Esophagus muscularis mucosa (tissue), 4 donors: ENCODE results near the gene KCNAB2. TPM values are rescaled to one million over a fixed set of nuclear protein-coding genes. Genes with fewer than 3 reads are reported as not detected.

ENCODE experiments used
- DNase-seq: peaks from one replicate; pipeline ENCODE4 v3.0.0-alpha.2; 2017; ENCODE audit errors: extremely low spot score
- H3K27ac ChIP-seq, 4 donors: fragments of 200-600 bp; sonication (generic); replicated peaks in 1 of 4; 1 replicate in 3 of 4; 2 replicates in 1 of 4; pipeline ENCODE4 v1.5.1; 2016 to 2019; ENCODE audit warnings: mild to moderate bottlenecking in 1 of 4
- H3K27me3 ChIP-seq, 4 donors: fragments of 200-600 bp; sonication (generic); one replicate each; pipeline versions ENCODE4 v1.5.1 to v1.6.0; 2016 to 2019
- H3K36me3 ChIP-seq, 4 donors: fragments of 200-600 bp; sonication (generic); one replicate each; pipeline ENCODE4 v1.5.1; 2016 to 2019
- H3K4me1 ChIP-seq, 4 donors: fragments of 200-600 bp; sonication (generic); one replicate each; pipeline ENCODE4 v1.5.1; 2016 to 2019
- H3K4me3 ChIP-seq, 4 donors: fragments of 200-600 bp; sonication (generic); 1 replicate in 2 of 4; 2 replicates in 2 of 4; pipeline ENCODE4 v1.5.1; 2016 to 2019; ENCODE audit warnings: mild to moderate bottlenecking in 4 of 4, moderate library complexity in 1 of 4
- H3K9me3 ChIP-seq, 4 donors: fragments of 200-600 bp; sonication (generic); 1 replicate in 3 of 4; 2 replicates in 1 of 4; pipeline ENCODE4 v1.5.1; 2016 to 2019
- EP300 ChIP-seq: sonication (generic); formaldehyde crosslinking; IDR thresholded peaks from one replicate; pipeline ENCODE4 v1.6.1; 2017; ENCODE audit warnings: antibody characterized with exemption
- POLR2A ChIP-seq: fragments of 450-650 bp; IDR thresholded peaks from one replicate; pipeline ENCODE4 v1.6.1; 2017; ENCODE audit warnings: antibody characterized with exemption, moderate library complexity, mild to moderate bottlenecking, low read depth
- POLR2AphosphoS5 ChIP-seq, 2 donors: sonication (generic); formaldehyde crosslinking; IDR thresholded peaks; one replicate each; pipeline ENCODE4 v1.6.1; 2017; ENCODE audit warnings: antibody characterized with exemption in 2 of 2
- WGBS: methylation state at CpG from one replicate; pipeline ENCODE4 v1.1.5; 2018; 5-methylcytosine and 5-hydroxymethylcytosine counted together
- intact Hi-C: fragments of 100-400 bp; cut with DNase I; formaldehyde crosslinking; loops from one replicate; pipeline ENCODE4 v1.15.1; 2023
- total RNA-seq, 4 donors: library from RNA; depleted of rRNA; stranded (reverse); fragments of >200 nt; gene quantifications; one replicate each; pipeline versions ENCODE4 v1.1.0 to v1.2.1, GENCODE V29; 2016
- TF ChIP-seq, protein P1 (sequence below), 3 experiments: fragments of 200-600 bp in 2 of 3; fragments of 450-650 bp in 1 of 3; sonication (generic) in 2 of 3; IDR thresholded peaks; one replicate each; pipeline ENCODE4 v1.5.1; 2017 to 2019; ENCODE audit warnings: antibody characterized with exemption in 3 of 3, mild to moderate bottlenecking in 2 of 3, moderate library complexity in 1 of 3

The KCNAB2 gene
- total RNA-seq, 4 donors from 2014 or later: 10.4 to 19.3 (median 13.2) TPM

DNA sequence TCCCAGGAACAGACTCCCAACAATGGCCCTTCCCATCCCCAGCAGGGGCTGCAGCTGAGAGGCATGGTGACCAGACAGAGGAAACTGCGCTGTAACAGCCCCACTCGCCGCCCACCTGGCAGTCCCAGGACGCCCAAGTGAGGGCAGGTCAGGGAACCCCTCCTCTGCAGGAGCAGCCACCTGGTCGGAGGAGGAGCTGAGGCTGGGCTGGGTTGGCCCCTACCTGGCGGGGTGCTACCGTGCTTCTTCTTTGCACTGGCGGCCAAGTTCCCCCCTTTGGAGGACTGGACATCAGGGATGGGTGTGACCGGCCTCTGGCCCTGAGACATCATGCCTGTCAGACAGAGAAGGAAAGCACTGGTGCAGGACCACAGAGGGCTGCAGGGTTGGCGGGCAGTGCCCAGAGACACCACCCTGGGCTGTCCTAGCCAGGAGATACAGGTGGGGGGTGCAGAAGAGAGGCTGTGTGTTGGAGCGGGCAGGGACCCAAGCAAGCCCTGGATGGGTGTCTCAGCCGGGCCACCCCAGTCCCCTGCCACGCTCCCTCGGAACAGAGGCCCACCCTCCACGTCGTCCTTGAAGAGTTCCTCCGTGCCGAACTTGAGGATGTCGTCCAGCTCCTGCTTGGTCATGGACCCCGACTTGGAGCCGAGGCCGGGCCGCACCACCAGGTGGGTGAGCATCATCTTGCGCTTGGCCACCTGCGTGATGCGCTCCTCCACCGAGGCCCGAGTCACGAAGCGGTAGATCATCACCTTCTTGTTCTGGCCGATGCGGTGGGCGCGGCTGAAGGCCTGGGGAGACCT lies 82.8 kb downstream of the KCNAB2 start:
- no peak for DNase-seq

DNA sequence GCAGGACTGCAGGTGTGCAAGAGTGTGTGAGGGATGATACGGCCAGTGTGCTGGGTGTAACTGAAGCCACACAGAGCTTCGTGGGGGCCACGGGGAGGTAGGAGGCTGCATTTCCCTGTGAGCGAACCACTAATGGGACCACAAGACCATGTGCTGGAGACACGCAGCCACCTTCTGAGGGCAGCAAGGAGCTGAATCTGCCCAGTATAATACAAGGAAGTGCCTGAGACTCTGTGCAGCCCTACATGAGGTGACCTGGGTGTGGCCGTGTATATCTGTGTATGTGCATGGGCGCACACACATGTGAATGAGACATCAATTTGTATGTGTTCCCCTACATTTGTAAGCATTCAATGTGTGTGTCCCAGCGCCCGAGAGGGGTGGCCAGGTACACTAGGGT lies 83.6 kb downstream of the KCNAB2 start:
- Histone ChIP-seq H3K4me3 (no peak overlapping the region), H3K27me3 (peaks cover 0 to 31% (median 0%) of the 10 kb centered on the region in 4 donors), H3K9me3 (peaks cover 0 to 16% (median 4%) of the 10 kb centered on the region in 4 donors), H3K4me1 (peaks cover 4 to 13% (median 11%) of the 10 kb centered on the region in 4 donors), H3K27ac (no peak overlapping the region), H3K36me3 (no peaks in the 10 kb centered on the region)
- intact Hi-C loops: no loop called here
- no peak for TF ChIP-seq POLR2A
- no peak for TF ChIP-seq POLR2AphosphoS5 (IDR thresholded peaks at IDR 0.05)
- TF ChIP-seq, protein P1, sequence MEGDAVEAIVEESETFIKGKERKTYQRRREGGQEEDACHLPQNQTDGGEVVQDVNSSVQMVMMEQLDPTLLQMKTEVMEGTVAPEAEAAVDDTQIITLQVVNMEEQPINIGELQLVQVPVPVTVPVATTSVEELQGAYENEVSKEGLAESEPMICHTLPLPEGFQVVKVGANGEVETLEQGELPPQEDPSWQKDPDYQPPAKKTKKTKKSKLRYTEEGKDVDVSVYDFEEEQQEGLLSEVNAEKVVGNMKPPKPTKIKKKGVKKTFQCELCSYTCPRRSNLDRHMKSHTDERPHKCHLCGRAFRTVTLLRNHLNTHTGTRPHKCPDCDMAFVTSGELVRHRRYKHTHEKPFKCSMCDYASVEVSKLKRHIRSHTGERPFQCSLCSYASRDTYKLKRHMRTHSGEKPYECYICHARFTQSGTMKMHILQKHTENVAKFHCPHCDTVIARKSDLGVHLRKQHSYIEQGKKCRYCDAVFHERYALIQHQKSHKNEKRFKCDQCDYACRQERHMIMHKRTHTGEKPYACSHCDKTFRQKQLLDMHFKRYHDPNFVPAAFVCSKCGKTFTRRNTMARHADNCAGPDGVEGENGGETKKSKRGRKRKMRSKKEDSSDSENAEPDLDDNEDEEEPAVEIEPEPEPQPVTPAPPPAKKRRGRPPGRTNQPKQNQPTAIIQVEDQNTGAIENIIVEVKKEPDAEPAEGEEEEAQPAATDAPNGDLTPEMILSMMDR (IDR thresholded peaks at IDR 0.05): no peak
- no peak for TF ChIP-seq EP300
- DNase-seq: no peak
- WGBS: 81% methylated on average over 8 of the region's 9 CpGs

More for the DNA sequence above, 82.8 kb downstream of the KCNAB2 start:
- H3K27ac ChIP-seq: no peak overlapping the region
- H3K36me3 ChIP-seq: no peaks in the 10 kb centered on the region
- H3K4me3 ChIP-seq: no peak overlapping the region
- peaks cover 0 to 31% (median 0%) of the 10 kb centered on the region in 4 donors for H3K27me3 ChIP-seq
- 93% methylated on average over 23 of the region's 34 CpGs for WGBS
- H3K4me1 ChIP-seq: peaks cover 4 to 13% (median 11%) of the 10 kb centered on the region in 4 donors
- TF ChIP-seq EP300 (no peak), POLR2A (no peak)
- TF ChIP-seq, protein P1 (IDR thresholded peaks at IDR 0.05): no peak
- H3K9me3 ChIP-seq: peaks cover 0 to 16% (median 4%) of the 10 kb centered on the region in 4 donors
- intact Hi-C loops: no loop called here

DNA sequence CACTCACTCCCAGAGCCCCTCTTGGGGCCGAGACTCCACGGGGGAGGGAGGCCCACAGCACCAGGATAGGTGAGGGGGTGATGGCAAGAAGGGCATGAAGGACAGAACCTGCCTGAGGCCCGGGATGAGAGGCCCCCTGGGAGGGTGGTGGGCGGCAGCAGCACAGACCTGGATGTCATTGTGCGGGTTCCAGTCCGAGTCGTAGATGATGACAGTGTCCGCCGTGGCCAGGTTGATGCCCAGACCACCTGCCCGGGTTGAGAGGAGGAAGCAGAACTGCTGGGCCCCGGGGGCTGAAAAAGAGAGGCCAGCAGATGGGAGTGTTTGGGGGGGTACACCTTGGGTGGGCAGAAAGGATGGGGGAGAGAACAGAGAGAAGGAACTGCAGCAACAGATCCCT lies 84.3 kb downstream of the KCNAB2 start:
- Histone ChIP-seq H3K27ac (no peak overlapping the region), H3K36me3 (no peaks in the 10 kb centered on the region), H3K9me3 (peaks cover 0 to 16% (median 4%) of the 10 kb centered on the region in 4 donors), H3K4me1 (peaks cover 4 to 13% (median 11%) of the 10 kb centered on the region in 4 donors), H3K27me3 (peaks cover 0 to 27% (median 0%) of the 10 kb centered on the region in 4 donors), H3K4me3 (no peak overlapping the region)
- TF ChIP-seq EP300 (no peak), POLR2AphosphoS5 (IDR thresholded peaks at IDR 0.05) (no peak), POLR2A (no peak)
- TF ChIP-seq, protein P1 (IDR thresholded peaks at IDR 0.05): no peak
- 84% methylated on average over 7 of the region's 11 CpGs for WGBS
- intact Hi-C loops: no loop called here
- DNase-seq: no peak

DNA sequence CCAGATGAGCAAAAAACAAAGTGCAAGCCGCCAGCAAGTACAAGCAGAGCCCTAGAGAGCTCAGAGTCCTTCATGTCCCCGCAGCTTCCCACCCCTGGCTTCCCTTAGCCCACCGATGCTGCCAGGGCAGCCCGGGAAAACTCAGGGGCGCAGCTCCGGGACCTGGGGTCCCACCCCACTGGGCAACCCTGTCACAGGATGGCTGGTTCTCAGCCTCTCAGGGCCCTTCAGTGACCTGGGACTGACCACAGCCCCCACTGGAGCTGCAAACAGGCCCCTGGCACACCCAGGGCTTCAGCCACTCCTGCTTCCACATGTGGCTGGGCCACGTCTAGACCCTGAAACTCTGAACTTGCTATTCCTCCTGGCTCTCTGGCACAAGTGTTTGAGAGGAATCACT lies 84.9 kb downstream of the KCNAB2 start:
- Histone ChIP-seq H3K27me3 (peaks cover 0 to 21% (median 0%) of the 10 kb centered on the region in 4 donors), H3K36me3 (no peaks in the 10 kb centered on the region), H3K4me3 (no peak overlapping the region), H3K4me1 (peaks cover 4 to 13% (median 11%) of the 10 kb centered on the region in 4 donors), H3K9me3 (peaks cover 0 to 16% (median 4%) of the 10 kb centered on the region in 4 donors), H3K27ac (no peak overlapping the region)
- no peak for DNase-seq
- TF ChIP-seq POLR2A (no peak), EP300 (no peak)
- TF ChIP-seq, protein P1 (IDR thresholded peaks at IDR 0.05): no peak
- intact Hi-C loops: no loop called here
- WGBS: 81% methylated on average over 7 of the region's 7 CpGs
